Activated CD8-positive, alpha-beta T cell treated with anti-CD3 and anti-CD28 coated beads for 36 hours (primary cell): ENCODE data around the gene TFEB. TPM values are rescaled to one million over a fixed set of nuclear protein-coding genes. Genes with fewer than 3 reads are reported as not detected.

ENCODE experiments used
- ATAC-seq: fragments of 200-7000 bp; cut with Tn5 transposase; one replicate; pipeline ENCODE4 v1.10.0; 2021; ENCODE audit warnings: mild to moderate bottlenecking, moderate library complexity
- CTCF ChIA-PET: fragments of 350-600 bp; sonication (Branson Sonifier 250); formaldehyde crosslinking; loops from one replicate; lab custom pipeline; 2021; ENCODE audit warnings: antibody characterized with exemption; lab: Charles Lee
- POLR2A ChIA-PET: fragments of 350-600 bp; sonication (Branson Sonifier 250); formaldehyde crosslinking; loops from one replicate; lab custom pipeline; 2021; ENCODE audit warnings: antibody characterized with exemption; lab: Charles Lee
- DNase-seq: peaks from one replicate; pipeline ENCODE4 v3.0.0-alpha.2; 2020
- H3K27ac Mint-ChIP-seq: one replicate; pipeline ENCODE4 v1.8.0; 2021; ENCODE audit warnings: mild to moderate bottlenecking, mixed read lengths
- H3K27me3 Mint-ChIP-seq: one replicate; pipeline ENCODE4 v1.8.0; 2021; ENCODE audit warnings: mixed read lengths
- H3K36me3 Mint-ChIP-seq: one replicate; pipeline ENCODE4 v1.8.0; 2021; ENCODE audit warnings: low read depth, mixed read lengths
- H3K4me1 Mint-ChIP-seq: one replicate; pipeline ENCODE4 v1.8.0; 2021; ENCODE audit warnings: low read depth, mixed read lengths
- H3K4me3 Mint-ChIP-seq: one replicate; pipeline ENCODE4 v1.8.0; 2021; ENCODE audit warnings: mild to moderate bottlenecking, moderate library complexity, mixed read lengths
- H3K9me3 Mint-ChIP-seq: one replicate; pipeline ENCODE4 v1.8.0; 2021; ENCODE audit warnings: mixed read lengths
- intact Hi-C: fragments of 100-400 bp; cut with micrococcal nuclease; formaldehyde crosslinking; loops from one replicate; pipeline ENCODE4 v1.10.0; 2022
- total RNA-seq, 2 experiments: library from RNA; stranded (reverse); gene quantifications; one replicate each; pipeline ENCODE4 v1.2.3, GENCODE V29; 2021
- TF ChIP-seq, protein P1 (sequence below): fragments of 200-600 bp; IDR thresholded peaks from one replicate; pipeline ENCODE4 v1.8.0; 2022; ENCODE audit warnings: antibody characterized with exemption, mild to moderate bottlenecking

TFEB gene
- total RNA-seq, 2 experiments from 2014 or later: 14.6 to 15.9 TPM

GRCh38 chr6:41688256-41688965 is 47.0 kb downstream of the TFEB start:
- peaks cover 4% of the 10 kb centered on the region for H3K4me1 Mint-ChIP-seq
- ChIA-PET CTCF (interaction anchor here (1.3 kb wide), 2 partner anchors 85 to 319 kb away, joined by 5 to 7 read pairs; no protein-coding TSS in a partner anchor), POLR2A (interaction anchor here (1.5 kb wide), 1 partner anchor 18 kb away, joined by 4 read pairs; no protein-coding TSS in a partner anchor)
- DNase-seq (no peak), ATAC-seq (no peak)
- no peak overlapping the region for H3K27ac Mint-ChIP-seq
- TF ChIP-seq, protein P1, sequence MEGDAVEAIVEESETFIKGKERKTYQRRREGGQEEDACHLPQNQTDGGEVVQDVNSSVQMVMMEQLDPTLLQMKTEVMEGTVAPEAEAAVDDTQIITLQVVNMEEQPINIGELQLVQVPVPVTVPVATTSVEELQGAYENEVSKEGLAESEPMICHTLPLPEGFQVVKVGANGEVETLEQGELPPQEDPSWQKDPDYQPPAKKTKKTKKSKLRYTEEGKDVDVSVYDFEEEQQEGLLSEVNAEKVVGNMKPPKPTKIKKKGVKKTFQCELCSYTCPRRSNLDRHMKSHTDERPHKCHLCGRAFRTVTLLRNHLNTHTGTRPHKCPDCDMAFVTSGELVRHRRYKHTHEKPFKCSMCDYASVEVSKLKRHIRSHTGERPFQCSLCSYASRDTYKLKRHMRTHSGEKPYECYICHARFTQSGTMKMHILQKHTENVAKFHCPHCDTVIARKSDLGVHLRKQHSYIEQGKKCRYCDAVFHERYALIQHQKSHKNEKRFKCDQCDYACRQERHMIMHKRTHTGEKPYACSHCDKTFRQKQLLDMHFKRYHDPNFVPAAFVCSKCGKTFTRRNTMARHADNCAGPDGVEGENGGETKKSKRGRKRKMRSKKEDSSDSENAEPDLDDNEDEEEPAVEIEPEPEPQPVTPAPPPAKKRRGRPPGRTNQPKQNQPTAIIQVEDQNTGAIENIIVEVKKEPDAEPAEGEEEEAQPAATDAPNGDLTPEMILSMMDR: no peak
- intact Hi-C loops: no loop called here
- no peak overlapping the region for H3K4me3 Mint-ChIP-seq
- no peaks in the 10 kb centered on the region for H3K36me3 Mint-ChIP-seq
- H3K27me3 Mint-ChIP-seq: no peaks in the 10 kb centered on the region
- no peaks in the 10 kb centered on the region for H3K9me3 Mint-ChIP-seq

GRCh38 chr6:41687501-41688175 is 47.8 kb downstream of the TFEB start:
- no peak overlapping the region for H3K4me3 Mint-ChIP-seq
- TF ChIP-seq, protein P1: no peak
- ChIA-PET CTCF (interaction anchor here (5.2 kb wide), 1 partner anchor 86 kb away, joined by 107 read pairs; no protein-coding TSS in a partner anchor), POLR2A (interaction anchor here (1.5 kb wide), 1 partner anchor 19 kb away, joined by 4 read pairs; no protein-coding TSS in a partner anchor)
- H3K36me3 Mint-ChIP-seq: no peaks in the 10 kb centered on the region
- intact Hi-C loops: no loop called here
- no peaks in the 10 kb centered on the region for H3K9me3 Mint-ChIP-seq
- no peak overlapping the region for H3K27ac Mint-ChIP-seq
- no peaks in the 10 kb centered on the region for H3K27me3 Mint-ChIP-seq
- ATAC-seq (no peak), DNase-seq (no peak)
- peaks cover 5% of the 10 kb centered on the region for H3K4me1 Mint-ChIP-seq

DNA sequence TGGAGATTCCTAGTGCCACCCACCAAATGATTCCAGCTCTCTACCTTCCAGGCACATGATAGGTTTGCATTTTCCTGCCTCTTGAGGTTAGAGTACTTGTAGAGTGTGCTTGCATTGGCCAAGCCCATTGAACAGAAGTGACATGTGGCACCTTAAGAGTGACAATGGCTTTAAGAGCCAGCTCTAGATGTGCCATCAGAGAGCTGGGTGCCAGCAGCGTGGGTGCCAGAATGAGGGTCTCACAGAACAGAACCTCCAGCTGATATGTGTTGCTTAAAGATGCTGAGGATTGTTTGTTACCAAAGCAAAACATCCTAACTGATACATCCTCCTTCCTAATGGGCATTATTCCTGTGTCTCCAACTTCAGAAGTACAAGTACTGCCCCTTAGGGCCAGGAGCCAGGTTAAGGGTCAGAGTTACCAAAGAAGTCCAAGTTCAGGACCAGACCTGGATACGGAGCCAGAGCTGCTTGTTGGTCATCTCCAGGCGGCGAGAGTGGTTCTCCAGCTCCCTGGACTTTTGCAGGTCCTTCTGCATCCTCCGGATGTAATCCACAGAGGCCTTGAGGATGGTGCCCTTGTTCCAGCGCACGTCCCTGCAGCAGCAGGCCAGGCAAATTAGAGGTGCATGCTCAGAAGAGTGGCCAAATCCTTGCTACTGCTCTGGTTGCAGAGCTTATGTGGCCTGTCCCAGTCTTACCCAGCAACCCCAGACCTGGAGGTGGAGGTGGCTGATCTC is 49.6 kb downstream of the TFEB start:
- no peak for ATAC-seq
- H3K4me3 Mint-ChIP-seq: no peak overlapping the region
- DNase-seq: no peak

DNA sequence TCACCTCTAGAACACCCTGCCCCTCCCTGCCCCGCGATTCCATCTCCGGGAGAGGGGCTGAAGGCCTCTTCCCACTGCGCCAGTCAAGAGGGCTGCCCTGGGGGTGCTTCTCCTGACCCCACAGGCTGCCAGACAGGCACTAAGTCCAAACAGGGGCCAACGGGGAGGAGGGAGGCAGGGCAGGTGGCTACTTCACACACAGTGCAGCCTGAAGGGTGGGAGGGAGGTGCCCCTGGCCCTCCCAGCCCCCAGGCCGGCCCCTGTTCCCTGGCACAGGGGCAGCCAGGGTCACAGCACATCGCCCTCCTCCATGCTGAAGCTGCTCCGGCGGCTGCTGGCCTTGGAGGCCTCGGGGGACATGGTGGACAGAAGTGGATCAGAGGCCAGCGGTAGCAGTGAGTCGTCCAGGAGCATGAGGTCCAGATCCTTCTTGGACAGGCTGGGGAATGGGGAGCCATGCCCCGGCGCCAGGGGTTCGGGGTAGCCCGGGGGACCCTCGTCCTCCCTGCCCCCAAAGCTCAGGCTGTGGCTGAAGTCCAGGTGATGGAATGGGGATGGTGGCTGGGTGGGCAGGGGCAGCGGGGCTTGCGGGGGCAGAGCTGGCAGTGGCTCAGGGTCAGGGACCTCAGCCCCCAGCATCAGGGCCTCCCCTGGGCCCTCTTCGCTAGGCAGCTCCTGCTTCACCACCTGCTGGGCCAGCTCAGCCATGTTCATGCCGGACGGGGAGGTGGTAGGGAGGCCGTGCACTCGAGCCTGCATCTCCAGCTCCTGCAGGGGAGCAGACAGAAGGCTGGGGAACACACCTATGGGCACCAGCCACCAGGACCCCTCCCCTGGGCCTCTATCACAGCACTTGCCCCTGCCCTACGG is 50.9 kb downstream of the TFEB start:
- H3K9me3 Mint-ChIP-seq: no peaks in the 10 kb centered on the region
- H3K27me3 Mint-ChIP-seq: peaks cover 1% of the 10 kb centered on the region
- CTCF ChIA-PET: interaction anchor here (0.8 to 5.2 kb wide), 24 partner anchors 8 to 316 kb away, joined by 3 to 107 read pairs (median 6); partner anchors contain the start of gene TOMM6
- ATAC-seq: no peak
- POLR2A ChIA-PET: interaction anchor here (1.2 kb wide), 1 partner anchor 36 kb away, joined by 4 read pairs; no protein-coding TSS in a partner anchor
- no peak overlapping the region for H3K27ac Mint-ChIP-seq
- DNase-seq: no peak
- no peaks in the 10 kb centered on the region for H3K36me3 Mint-ChIP-seq
- no peak overlapping the region for H3K4me3 Mint-ChIP-seq
- H3K4me1 Mint-ChIP-seq: peaks cover 5% of the 10 kb centered on the region
- intact Hi-C loops: loop anchor here (5.0 kb wide), 1 partner anchor 317 kb away; no protein-coding TSS in a partner anchor
- TF ChIP-seq, protein P1: no peak

More for the DNA sequence above, 49.6 kb downstream of the TFEB start:
- Mint-ChIP-seq H3K4me1 (peaks cover 5% of the 10 kb centered on the region), H3K27ac (no peak overlapping the region), H3K27me3 (no peaks in the 10 kb centered on the region), H3K36me3 (no peaks in the 10 kb centered on the region), H3K9me3 (no peaks in the 10 kb centered on the region)
- intact Hi-C loops: no loop called here
- POLR2A ChIA-PET: no interaction called here
- CTCF ChIA-PET: interaction anchor here (1.0 to 5.2 kb wide), 7 partner anchors 20 to 317 kb away, joined by 3 to 107 read pairs (median 12); no protein-coding TSS in a partner anchor
- TF ChIP-seq, protein P1: no peak
